Choroid plexus epithelial cell (primary cell): ENCODE results near the gene PGBD5.

ENCODE experiments used
- DNase-seq: peaks from one replicate; pipeline ENCODE4 v3.0.0-alpha.2; 2010; ENCODE audit warnings: low read depth
- H3K4me3 ChIP-seq: 2 replicates; pipeline ENCODE4 v1.5.1; 2011; ENCODE audit warnings: low read depth, mild to moderate bottlenecking, control low read depth, low read length, moderate library complexity
- TF ChIP-seq, protein P1 (sequence below): conservative IDR thresholded peaks from 2 replicates; pipeline ENCODE4 v1.5.1; 2011; ENCODE audit warnings: low read depth, mild to moderate bottlenecking, control low read depth, inconsistent platforms, low read length, moderate library complexity

The PGBD5 gene

DNA sequence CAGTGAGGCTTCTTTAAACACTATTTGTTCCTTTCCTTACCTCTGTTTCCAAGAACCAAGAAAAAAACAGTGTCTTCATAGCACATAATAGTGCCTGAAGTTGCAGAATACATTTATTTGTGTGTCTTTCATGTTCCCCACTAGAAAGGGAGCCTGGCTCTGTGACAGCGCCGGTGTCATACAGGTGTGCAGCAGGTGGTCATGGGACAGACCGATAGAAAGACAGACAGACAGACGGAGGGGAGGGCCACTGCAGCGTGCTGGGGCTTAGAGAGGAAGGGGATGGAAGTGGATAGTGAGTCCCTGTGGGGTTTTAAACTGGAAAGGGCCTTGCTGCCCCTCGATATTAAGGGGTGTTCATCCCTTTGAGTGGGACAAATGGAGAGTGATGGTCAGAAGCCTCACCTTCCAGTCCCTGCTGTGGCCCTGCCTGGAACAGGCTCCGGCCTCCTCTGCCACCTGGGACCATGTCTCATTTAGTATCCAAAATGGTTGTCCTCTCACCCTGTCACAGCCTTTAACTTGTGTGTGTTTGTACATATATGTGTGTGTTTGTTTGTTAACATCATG, 152.9 kb downstream of the PGBD5 start:
- TF ChIP-seq, protein P1, sequence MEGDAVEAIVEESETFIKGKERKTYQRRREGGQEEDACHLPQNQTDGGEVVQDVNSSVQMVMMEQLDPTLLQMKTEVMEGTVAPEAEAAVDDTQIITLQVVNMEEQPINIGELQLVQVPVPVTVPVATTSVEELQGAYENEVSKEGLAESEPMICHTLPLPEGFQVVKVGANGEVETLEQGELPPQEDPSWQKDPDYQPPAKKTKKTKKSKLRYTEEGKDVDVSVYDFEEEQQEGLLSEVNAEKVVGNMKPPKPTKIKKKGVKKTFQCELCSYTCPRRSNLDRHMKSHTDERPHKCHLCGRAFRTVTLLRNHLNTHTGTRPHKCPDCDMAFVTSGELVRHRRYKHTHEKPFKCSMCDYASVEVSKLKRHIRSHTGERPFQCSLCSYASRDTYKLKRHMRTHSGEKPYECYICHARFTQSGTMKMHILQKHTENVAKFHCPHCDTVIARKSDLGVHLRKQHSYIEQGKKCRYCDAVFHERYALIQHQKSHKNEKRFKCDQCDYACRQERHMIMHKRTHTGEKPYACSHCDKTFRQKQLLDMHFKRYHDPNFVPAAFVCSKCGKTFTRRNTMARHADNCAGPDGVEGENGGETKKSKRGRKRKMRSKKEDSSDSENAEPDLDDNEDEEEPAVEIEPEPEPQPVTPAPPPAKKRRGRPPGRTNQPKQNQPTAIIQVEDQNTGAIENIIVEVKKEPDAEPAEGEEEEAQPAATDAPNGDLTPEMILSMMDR, result no peak
- no peak for DNase-seq
- H3K4me3 ChIP-seq, result no peak overlapping the region

DNA sequence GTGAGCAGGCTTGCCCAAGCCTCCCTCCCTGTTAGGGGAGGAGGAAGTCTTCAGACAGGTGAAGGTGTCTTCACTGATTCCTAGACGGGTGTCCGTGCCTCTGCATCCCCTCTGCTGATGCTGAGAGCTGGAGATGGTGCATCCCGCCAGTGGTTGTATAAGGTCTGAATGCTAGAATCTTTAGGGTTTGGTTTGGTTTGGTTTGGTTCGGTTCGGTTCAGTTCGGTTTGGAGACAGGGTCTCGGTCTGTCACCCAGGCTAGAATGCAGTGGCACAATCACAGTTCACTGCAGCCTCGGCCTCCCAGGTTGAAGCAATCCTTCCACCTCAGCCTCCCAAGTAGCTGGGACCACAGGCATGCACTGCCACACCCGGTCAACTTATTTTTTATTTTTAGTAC, 153.6 kb downstream of the PGBD5 start:
- no peak overlapping the region for H3K4me3 ChIP-seq
- TF ChIP-seq, protein P1, result no peak
- no peak for DNase-seq

DNA sequence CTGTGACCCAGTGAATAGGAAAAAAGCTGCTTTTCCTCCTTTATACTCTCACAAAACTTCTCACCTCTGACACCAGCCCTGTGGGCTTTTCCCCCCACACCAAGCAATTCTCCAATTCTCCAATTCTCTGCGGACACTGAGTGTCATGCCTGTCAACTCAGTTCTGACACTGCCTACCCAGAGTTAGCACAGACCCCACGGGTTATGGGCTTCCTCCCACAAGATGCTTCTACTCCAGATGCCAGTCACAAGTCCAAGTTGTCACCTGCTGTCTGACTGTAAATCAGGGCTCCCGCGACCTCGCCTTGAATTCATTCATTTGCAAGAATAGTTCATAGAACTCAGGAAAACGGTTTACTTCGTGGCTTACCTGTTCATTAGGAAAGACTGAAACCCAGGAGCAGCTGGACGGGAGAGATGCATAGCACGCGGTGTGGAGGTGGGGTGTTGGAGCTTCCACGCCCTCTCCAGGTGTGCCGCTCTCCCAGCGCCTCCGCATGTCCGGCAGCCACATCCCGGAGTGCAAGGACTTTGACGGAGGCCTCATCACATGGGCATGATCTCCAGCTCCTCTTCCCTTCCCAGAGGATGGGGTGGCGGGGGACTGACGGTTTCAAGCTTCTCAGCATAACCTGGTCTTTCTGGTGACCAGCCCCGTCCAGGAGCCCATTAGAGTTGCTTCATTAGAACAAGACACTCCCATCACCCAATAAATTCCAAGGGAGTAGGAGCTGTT, 154.7 kb downstream of the PGBD5 start:
- no peak for DNase-seq
- TF ChIP-seq, protein P1, result no peak

DNA sequence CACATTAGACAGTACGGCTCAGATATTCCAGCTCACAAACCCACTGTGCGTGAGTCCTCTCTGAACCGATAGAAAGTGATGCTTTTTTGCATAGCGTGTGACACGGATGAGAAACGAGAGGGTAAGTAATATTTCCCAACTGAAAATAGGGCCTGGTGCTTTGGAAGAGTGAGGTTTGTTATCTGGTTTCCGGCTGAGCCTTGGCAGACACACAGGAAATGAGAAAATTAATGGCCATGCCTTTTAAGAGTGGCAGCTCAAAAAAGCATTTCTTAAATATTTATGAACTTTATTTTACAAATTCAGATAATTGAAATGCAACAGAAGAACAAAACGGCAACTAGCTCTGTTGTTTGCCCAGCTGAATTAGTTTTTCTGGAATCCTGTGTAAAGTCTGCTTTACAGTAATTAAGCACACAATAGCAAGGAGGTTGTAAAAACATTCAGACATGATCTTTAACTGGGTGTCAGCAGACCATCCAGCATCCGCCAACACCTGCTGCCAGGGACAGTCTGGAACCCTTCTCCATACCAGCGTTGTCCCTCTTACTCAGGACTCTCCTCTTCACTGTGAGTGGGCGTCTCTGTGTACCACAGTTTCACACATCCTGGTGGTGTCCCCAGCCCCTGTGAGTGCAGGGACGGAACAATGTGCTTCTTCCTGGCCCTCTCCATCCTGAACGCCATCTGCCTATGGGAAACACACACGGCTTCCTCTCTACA, 155.4 kb downstream of the PGBD5 start:
- no peak overlapping the region for H3K4me3 ChIP-seq
- TF ChIP-seq, protein P1, result no peak
- DNase-seq, result peak; percentile 63

More for the DNA sequence above, 154.7 kb downstream of the PGBD5 start:
- no peak overlapping the region for H3K4me3 ChIP-seq

DNA sequence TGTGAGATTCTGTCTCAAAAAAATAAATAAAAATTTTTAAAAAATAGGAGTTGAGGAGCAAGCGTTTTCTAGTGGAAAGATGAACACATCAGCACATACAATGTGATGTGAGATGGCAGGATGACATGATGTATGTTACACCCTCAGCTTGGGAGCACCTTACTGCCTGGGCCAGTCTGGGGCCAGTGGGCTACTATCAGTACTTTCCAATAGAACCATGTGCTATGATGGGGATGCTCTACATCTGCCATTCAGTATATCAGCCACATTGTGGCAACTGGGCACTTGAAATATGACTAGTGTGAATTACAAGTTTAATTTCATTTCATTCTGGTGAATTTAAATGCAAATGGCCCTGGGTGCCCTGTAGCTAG, 156.0 kb downstream of the PGBD5 start:
- no peak overlapping the region for H3K4me3 ChIP-seq
- TF ChIP-seq, protein P1, result no peak
- no peak for DNase-seq

DNA sequence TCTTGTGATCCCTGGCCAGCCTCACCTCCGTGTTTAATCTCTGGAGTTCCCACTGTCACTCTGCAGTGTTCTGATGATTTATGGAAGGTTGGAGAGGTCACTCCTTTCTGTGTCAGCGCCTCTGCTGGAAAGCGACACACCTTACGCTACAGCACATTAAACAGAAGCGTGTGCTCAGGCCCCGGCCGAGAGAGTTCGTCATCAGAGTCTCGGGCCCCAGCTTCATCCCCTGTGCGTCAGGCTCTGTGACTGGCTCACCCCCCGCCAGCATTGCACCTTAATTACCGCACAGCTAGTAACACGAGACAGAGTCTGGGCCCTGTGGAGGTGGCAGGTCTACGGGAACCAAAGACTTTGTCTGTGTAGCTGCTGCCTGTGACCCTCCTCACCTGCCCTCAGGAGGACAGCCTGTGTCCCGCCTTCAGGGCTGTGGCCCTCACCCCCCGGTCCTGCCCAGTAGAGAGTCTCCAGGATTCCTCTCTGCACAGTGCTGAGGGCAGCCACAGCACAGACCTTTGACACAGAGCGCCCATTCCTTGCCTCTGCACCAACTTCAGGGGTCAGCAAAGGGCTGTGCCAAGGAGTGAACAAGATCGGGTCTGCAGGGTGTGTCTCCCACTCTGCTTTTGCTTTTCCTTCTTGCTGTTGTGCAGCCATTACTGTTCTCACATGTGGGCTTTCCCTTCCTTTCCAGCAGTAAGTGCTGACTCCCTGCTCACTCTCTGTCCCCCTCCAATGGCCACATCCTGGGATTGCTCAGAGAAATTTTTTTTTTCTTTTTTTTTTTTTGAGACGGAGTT, 157.6 kb downstream of the PGBD5 start:
- DNase-seq, result peak; percentile 87
- H3K4me3 ChIP-seq, result no peak overlapping the region
- TF ChIP-seq, protein P1, result peak; percentile 87
